HEK293 (cell line): ENCODE data around the gene ABI3BP.

Experiments
- CTCF ChIA-PET: fragments of 350-600 bp; formaldehyde crosslinking; extraction: SDS; loops from one replicate; lab custom pipeline; 2021; ENCODE audit warnings: antibody characterized with exemption; lab: Yijun Ruan, JAX
- POLR2A ChIA-PET: fragments of 300-600 bp; formaldehyde crosslinking; extraction: SDS; loops from one replicate; lab custom pipeline; 2020; ENCODE audit warnings: antibody characterized with exemption, inconsistent platforms; lab: Yijun Ruan, JAX
- H3K27ac ChIP-seq: fragments of 200-500 bp; sonication (Bioruptor generic); 2 replicates; pipeline ENCODE4 v1.5.1; 2014; ENCODE audit warnings: low read depth, low read length, control low read depth, inconsistent platforms; ENCODE audit errors: extremely low read depth
- H3K36me3 ChIP-seq, 2 experiments: fragments of 200-500 bp in 1 of 2; sonication (Bioruptor generic) in 1 of 2; 1 replicate in 1 of 2; 2 replicates in 1 of 2; pipeline ENCODE4 v1.5.1; 2014 to 2017; ENCODE audit warnings: inconsistent platforms in 2 of 2, low read length in 2 of 2; ENCODE audit not compliant: control insufficient read depth in 2 of 2, insufficient read depth in 1 of 2
- H3K4me1 ChIP-seq: fragments of 200-500 bp; sonication (Bioruptor generic); 2 replicates; pipeline ENCODE4 v1.5.1; 2014; ENCODE audit warnings: mild to moderate bottlenecking, low read length, inconsistent platforms; ENCODE audit not compliant: control insufficient read depth, insufficient read depth
- H3K4me3 ChIP-seq: 2 replicates; pipeline ENCODE4 v1.5.1; 2011; ENCODE audit warnings: low read depth, mild to moderate bottlenecking, control low read depth, low read length, moderate library complexity
- H3K9me3 ChIP-seq: fragments of 200-500 bp; sonication (Bioruptor generic); 2 replicates; pipeline ENCODE4 v1.5.1; 2014; ENCODE audit warnings: low read depth, low read length, inconsistent platforms; ENCODE audit not compliant: control insufficient read depth, insufficient read depth
- HOXA7 ChIP-seq: sonication (generic); formaldehyde crosslinking; IDR thresholded peaks from 2 replicates; pipeline ENCODE4 v1.8.1; 2022; ENCODE audit warnings: missing genetic modification reagents, borderline replicate concordance
- KLF16 ChIP-seq: fragments of 450-650 bp; formaldehyde crosslinking; IDR thresholded peaks from 2 replicates; pipeline ENCODE4 v1.5.1; 2017; ENCODE audit warnings: missing biosample characterization, missing genetic modification characterization
- YY1 ChIP-seq: fragments of 450-650 bp; formaldehyde crosslinking; IDR thresholded peaks from 2 replicates; pipeline ENCODE4 v1.5.1; 2018; ENCODE audit warnings: missing biosample characterization, missing genetic modification characterization
- ZBTB10 ChIP-seq: fragments of 450-650 bp; formaldehyde crosslinking; IDR thresholded peaks from 2 replicates; pipeline ENCODE4 v1.5.1; 2016; ENCODE audit warnings: missing biosample characterization, missing genetic modification characterization
- ZBTB6 ChIP-seq: fragments of 450-650 bp; formaldehyde crosslinking; IDR thresholded peaks from 2 replicates; pipeline ENCODE4 v1.5.1; 2017; ENCODE audit warnings: missing biosample characterization, missing genetic modification characterization
- ZFP3 ChIP-seq: fragments of 450-650 bp; formaldehyde crosslinking; IDR thresholded peaks from 2 replicates; pipeline ENCODE4 v1.5.1; 2016; ENCODE audit warnings: low read depth, missing biosample characterization, missing genetic modification characterization
- ZNF140 ChIP-seq: fragments of 450-650 bp; formaldehyde crosslinking; IDR thresholded peaks from 2 replicates; pipeline ENCODE4 v1.5.1; 2016; ENCODE audit warnings: missing biosample characterization, missing genetic modification characterization
- ZNF16 ChIP-seq: fragments of 450-650 bp; formaldehyde crosslinking; IDR thresholded peaks from 2 replicates; pipeline ENCODE4 v1.5.1; 2016; ENCODE audit warnings: low read depth, missing biosample characterization, missing genetic modification characterization
- ZNF19 ChIP-seq: fragments of 450-650 bp; formaldehyde crosslinking; IDR thresholded peaks from 2 replicates; pipeline ENCODE4; 2016; ENCODE audit warnings: missing biosample characterization, missing genetic modification characterization, low read depth
- ZNF239 ChIP-seq: fragments of 450-650 bp; formaldehyde crosslinking; IDR thresholded peaks from 2 replicates; pipeline ENCODE4 v1.5.1; 2016; ENCODE audit warnings: missing biosample characterization, missing genetic modification characterization
- ZNF292 ChIP-seq: fragments of 450-650 bp; formaldehyde crosslinking; IDR thresholded peaks from 2 replicates; pipeline ENCODE4 v1.5.1; 2016; ENCODE audit warnings: low read depth, missing biosample characterization, missing genetic modification characterization, borderline replicate concordance
- ZNF302 ChIP-seq: fragments of 450-650 bp; formaldehyde crosslinking; IDR thresholded peaks from 2 replicates; pipeline ENCODE4 v1.5.1; 2016; ENCODE audit warnings: missing biosample characterization, missing genetic modification characterization, low read depth
- ZNF311 ChIP-seq: fragments of 450-650 bp; formaldehyde crosslinking; IDR thresholded peaks from 2 replicates; pipeline ENCODE4 v1.5.1; 2017; ENCODE audit warnings: missing biosample characterization, missing genetic modification characterization, borderline replicate concordance
- ZNF324 ChIP-seq: fragments of 450-650 bp; formaldehyde crosslinking; IDR thresholded peaks from 2 replicates; pipeline ENCODE4 v1.5.1; 2016; ENCODE audit warnings: missing biosample characterization, missing genetic modification characterization
- ZNF510 ChIP-seq: fragments of 450-650 bp; formaldehyde crosslinking; IDR thresholded peaks from 2 replicates; pipeline ENCODE4 v1.5.1; 2018; ENCODE audit warnings: mild to moderate bottlenecking, missing genetic modification characterization, missing biosample characterization; ENCODE audit not compliant: insufficient replicate concordance
- ZNF521 ChIP-seq: fragments of 450-650 bp; formaldehyde crosslinking; IDR thresholded peaks from 2 replicates; pipeline ENCODE4 v1.5.1; 2017; ENCODE audit warnings: missing biosample characterization, mild to moderate bottlenecking, missing genetic modification characterization
- ZNF571 ChIP-seq: fragments of 450-650 bp; formaldehyde crosslinking; IDR thresholded peaks from 2 replicates; pipeline ENCODE4 v1.5.0; 2017; ENCODE audit warnings: missing biosample characterization, missing genetic modification characterization
- ZNF610 ChIP-seq: fragments of 450-650 bp; formaldehyde crosslinking; IDR thresholded peaks from 2 replicates; pipeline ENCODE4 v1.5.1; 2016; ENCODE audit warnings: missing biosample characterization, missing genetic modification characterization, borderline replicate concordance
- ZNF629 ChIP-seq: fragments of 450-650 bp; formaldehyde crosslinking; IDR thresholded peaks from 2 replicates; pipeline ENCODE4 v1.5.1; 2017; ENCODE audit warnings: missing biosample characterization, missing genetic modification characterization
- ZSCAN16 ChIP-seq: fragments of 450-650 bp; formaldehyde crosslinking; IDR thresholded peaks from 2 replicates; pipeline ENCODE4 v1.5.1; 2016; ENCODE audit warnings: missing biosample characterization, missing genetic modification characterization
- ZXDB ChIP-seq: fragments of 450-650 bp; formaldehyde crosslinking; IDR thresholded peaks from 2 replicates; pipeline ENCODE4 v1.5.1; 2016; ENCODE audit warnings: missing biosample characterization, missing genetic modification characterization
- TF ChIP-seq, protein P1 (sequence below): fragments of 450-650 bp; formaldehyde crosslinking; IDR thresholded peaks from 2 replicates; pipeline ENCODE4 v1.5.1; 2016; ENCODE audit warnings: missing biosample characterization, missing genetic modification characterization
- TF ChIP-seq, protein P2 (sequence below): fragments of 450-650 bp; formaldehyde crosslinking; IDR thresholded peaks from 2 replicates; pipeline ENCODE4 v1.5.1; 2016; ENCODE audit warnings: missing biosample characterization, missing genetic modification characterization, borderline replicate concordance
- TF ChIP-seq, protein P3 (sequence below): fragments of 450-650 bp; formaldehyde crosslinking; IDR thresholded peaks from 2 replicates; pipeline ENCODE4 v1.5.1; 2017; ENCODE audit warnings: missing biosample characterization, missing genetic modification characterization

The ABI3BP gene

GRCh38 chr3:101010296-101010695, 17.1 kb upstream of the ABI3BP start:
- H3K27ac ChIP-seq, result no peak overlapping the region
- TF ChIP-seq ZNF311 (tag by site-specific recombination) (no peak), ZNF302 (tag by site-specific recombination) (no peak), ZNF239 (tag by site-specific recombination) (no peak), ZFP3 (tag by site-specific recombination) (no peak), HOXA7 (CRISPR knock-in tag) (no peak), ZNF16 (tag by site-specific recombination) (no peak), ZNF510 (tag by site-specific recombination) (no peak)
- no peaks in the 10 kb centered on the region for H3K4me1 ChIP-seq
- H3K36me3 ChIP-seq, result no peaks in the 10 kb centered on the region
- H3K9me3 ChIP-seq, result no peaks in the 10 kb centered on the region
- ChIA-PET POLR2A (no interaction called here), CTCF (no interaction called here)
- H3K4me3 ChIP-seq, result no peak overlapping the region

DNA sequence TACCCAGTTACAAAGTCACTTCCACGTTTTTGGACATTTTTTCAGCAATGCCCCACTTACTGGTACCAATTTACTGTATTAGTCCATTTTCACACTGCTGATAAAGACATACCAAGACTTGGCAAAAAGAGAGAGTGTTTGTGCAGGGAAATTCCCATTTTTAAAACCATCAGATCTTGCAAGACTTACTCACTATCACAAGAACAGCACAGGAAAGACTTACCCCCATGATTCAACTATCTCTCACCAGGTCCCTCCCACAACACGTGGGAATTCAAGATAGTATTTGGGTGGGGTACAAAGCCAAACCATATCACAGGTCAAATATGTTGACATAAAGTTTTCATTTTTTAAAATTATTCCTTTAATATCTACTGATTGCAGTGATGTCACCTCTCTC, 16.2 kb upstream of the ABI3BP start:
- H3K27ac ChIP-seq, result no peak overlapping the region
- TF ChIP-seq, protein P1, sequence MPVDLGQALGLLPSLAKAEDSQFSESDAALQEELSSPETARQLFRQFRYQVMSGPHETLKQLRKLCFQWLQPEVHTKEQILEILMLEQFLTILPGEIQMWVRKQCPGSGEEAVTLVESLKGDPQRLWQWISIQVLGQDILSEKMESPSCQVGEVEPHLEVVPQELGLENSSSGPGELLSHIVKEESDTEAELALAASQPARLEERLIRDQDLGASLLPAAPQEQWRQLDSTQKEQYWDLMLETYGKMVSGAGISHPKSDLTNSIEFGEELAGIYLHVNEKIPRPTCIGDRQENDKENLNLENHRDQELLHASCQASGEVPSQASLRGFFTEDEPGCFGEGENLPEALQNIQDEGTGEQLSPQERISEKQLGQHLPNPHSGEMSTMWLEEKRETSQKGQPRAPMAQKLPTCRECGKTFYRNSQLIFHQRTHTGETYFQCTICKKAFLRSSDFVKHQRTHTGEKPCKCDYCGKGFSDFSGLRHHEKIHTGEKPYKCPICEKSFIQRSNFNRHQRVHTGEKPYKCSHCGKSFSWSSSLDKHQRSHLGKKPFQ (tag by site-specific recombination), result no peak
- no peak for TF ChIP-seq ZNF292 (tag by site-specific recombination)
- no peak for TF ChIP-seq ZSCAN16 (tag by site-specific recombination)
- TF ChIP-seq ZNF610 (tag by site-specific recombination), result no peak
- TF ChIP-seq ZBTB10 (tag by site-specific recombination), result no peak
- no peak for TF ChIP-seq ZNF19 (tag by site-specific recombination)
- TF ChIP-seq, protein P2, sequence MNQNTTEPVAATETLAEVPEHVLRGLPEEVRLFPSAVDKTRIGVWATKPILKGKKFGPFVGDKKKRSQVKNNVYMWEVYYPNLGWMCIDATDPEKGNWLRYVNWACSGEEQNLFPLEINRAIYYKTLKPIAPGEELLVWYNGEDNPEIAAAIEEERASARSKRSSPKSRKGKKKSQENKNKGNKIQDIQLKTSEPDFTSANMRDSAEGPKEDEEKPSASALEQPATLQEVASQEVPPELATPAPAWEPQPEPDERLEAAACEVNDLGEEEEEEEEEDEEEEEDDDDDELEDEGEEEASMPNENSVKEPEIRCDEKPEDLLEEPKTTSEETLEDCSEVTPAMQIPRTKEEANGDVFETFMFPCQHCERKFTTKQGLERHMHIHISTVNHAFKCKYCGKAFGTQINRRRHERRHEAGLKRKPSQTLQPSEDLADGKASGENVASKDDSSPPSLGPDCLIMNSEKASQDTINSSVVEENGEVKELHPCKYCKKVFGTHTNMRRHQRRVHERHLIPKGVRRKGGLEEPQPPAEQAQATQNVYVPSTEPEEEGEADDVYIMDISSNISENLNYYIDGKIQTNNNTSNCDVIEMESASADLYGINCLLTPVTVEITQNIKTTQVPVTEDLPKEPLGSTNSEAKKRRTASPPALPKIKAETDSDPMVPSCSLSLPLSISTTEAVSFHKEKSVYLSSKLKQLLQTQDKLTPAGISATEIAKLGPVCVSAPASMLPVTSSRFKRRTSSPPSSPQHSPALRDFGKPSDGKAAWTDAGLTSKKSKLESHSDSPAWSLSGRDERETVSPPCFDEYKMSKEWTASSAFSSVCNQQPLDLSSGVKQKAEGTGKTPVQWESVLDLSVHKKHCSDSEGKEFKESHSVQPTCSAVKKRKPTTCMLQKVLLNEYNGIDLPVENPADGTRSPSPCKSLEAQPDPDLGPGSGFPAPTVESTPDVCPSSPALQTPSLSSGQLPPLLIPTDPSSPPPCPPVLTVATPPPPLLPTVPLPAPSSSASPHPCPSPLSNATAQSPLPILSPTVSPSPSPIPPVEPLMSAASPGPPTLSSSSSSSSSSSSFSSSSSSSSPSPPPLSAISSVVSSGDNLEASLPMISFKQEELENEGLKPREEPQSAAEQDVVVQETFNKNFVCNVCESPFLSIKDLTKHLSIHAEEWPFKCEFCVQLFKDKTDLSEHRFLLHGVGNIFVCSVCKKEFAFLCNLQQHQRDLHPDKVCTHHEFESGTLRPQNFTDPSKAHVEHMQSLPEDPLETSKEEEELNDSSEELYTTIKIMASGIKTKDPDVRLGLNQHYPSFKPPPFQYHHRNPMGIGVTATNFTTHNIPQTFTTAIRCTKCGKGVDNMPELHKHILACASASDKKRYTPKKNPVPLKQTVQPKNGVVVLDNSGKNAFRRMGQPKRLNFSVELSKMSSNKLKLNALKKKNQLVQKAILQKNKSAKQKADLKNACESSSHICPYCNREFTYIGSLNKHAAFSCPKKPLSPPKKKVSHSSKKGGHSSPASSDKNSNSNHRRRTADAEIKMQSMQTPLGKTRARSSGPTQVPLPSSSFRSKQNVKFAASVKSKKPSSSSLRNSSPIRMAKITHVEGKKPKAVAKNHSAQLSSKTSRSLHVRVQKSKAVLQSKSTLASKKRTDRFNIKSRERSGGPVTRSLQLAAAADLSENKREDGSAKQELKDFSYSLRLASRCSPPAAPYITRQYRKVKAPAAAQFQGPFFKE (tag by site-specific recombination), result no peak
- TF ChIP-seq ZXDB (tag by site-specific recombination), result no peak
- TF ChIP-seq YY1 (tag by site-specific recombination), result no peak
- no peak for TF ChIP-seq ZBTB6 (tag by site-specific recombination)
- no peak for TF ChIP-seq ZNF324 (tag by site-specific recombination)
- TF ChIP-seq KLF16 (tag by site-specific recombination), result no peak
- TF ChIP-seq ZNF571 (tag by site-specific recombination), result no peak
- TF ChIP-seq, protein P3, sequence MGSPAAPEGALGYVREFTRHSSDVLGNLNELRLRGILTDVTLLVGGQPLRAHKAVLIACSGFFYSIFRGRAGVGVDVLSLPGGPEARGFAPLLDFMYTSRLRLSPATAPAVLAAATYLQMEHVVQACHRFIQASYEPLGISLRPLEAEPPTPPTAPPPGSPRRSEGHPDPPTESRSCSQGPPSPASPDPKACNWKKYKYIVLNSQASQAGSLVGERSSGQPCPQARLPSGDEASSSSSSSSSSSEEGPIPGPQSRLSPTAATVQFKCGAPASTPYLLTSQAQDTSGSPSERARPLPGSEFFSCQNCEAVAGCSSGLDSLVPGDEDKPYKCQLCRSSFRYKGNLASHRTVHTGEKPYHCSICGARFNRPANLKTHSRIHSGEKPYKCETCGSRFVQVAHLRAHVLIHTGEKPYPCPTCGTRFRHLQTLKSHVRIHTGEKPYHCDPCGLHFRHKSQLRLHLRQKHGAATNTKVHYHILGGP, result no peak
- TF ChIP-seq ZNF629 (tag by site-specific recombination), result no peak
- no peak for TF ChIP-seq ZNF140
- no peak for TF ChIP-seq ZNF521 (tag by site-specific recombination)
- H3K9me3 ChIP-seq, result no peaks in the 10 kb centered on the region
- no peaks in the 10 kb centered on the region for H3K36me3 ChIP-seq
- no peak overlapping the region for H3K4me3 ChIP-seq
- no peaks in the 10 kb centered on the region for H3K4me1 ChIP-seq
- CTCF ChIA-PET, result no interaction called here
- POLR2A ChIA-PET, result no interaction called here
